ENCODE measurements around the gene FSHB. TPM values are rescaled to one million over a fixed set of nuclear protein-coding genes. Genes with fewer than 3 reads are reported as not detected.
"Not testable (repeated sequence)": the region's sequence is repeated elsewhere in the genome, so short reads cannot be mapped to it uniquely, and the experiment has no call there.

The FSHB gene
- total RNA-seq, 1 donor from 2014 or later, result not detected

GRCh38 chr11:30258679-30259078, 27.9 kb downstream of the FSHB start:
- ATAC-seq (no peak), DNase-seq (no peak)
- intact Hi-C loops (cut with micrococcal nuclease), result no loop called here

- ATAC-seq, result no peak
- intact Hi-C loops (cut with micrococcal nuclease), result no loop called here
- no peak for DNase-seq
Observed at GRCh38 chr11:30260813-30261212, 30.0 kb downstream of the FSHB start.

- no peak for DNase-seq
- intact Hi-C loops (cut with micrococcal nuclease), result no loop called here
- no peak for ATAC-seq
Observed at GRCh38 chr11:30261821-30262220, 31.0 kb downstream of the FSHB start.

GRCh38 chr11:30268638-30269037, 37.8 kb downstream of the FSHB start:
- intact Hi-C loops (cut with micrococcal nuclease); DNase-seq; ATAC-seq: not testable (repeated sequence)

GRCh38 chr11:30270671-30271070, 39.9 kb downstream of the FSHB start:
- intact Hi-C loops (cut with micrococcal nuclease), result no loop called here
- DNase-seq (no peak), ATAC-seq (no peak)

GRCh38 chr11:30277176-30277575, 46.4 kb downstream of the FSHB start:
- intact Hi-C loops (cut with micrococcal nuclease), result no loop called here
- no peak for DNase-seq
- ATAC-seq, result no peak

GRCh38 chr11:30279796-30280195, 49.0 kb downstream of the FSHB start:
- DNase-seq (no peak), ATAC-seq (no peak)
- intact Hi-C loops (cut with micrococcal nuclease), result no loop called here

GRCh38 chr11:30281476-30282288, 50.9 kb downstream of the FSHB start:
- ATAC-seq, result no peak
- intact Hi-C loops (cut with micrococcal nuclease), result no loop called here
- DNase-seq, result no peak

- intact Hi-C loops (cut with micrococcal nuclease), result no loop called here
- DNase-seq (no peak), ATAC-seq (no peak)
Observed at GRCh38 chr11:30282289-30282631, 51.4 kb downstream of the FSHB start.

Other genes starting within 250 kb of the FSHB start
- gene KCNA4, start 214.0 kb upstream of the FSHB start, total RNA-seq, result 1.2 TPM
- gene ARL14EP, start 92.1 kb downstream of the FSHB start, total RNA-seq, result 35.9 TPM